Trophoblast cell (in vitro differentiated cells and primary cell): ENCODE data around the gene FREM1.
A peak's percentile ranks its signal among the peaks of the same experiment; 100 is the strongest.

Experiments
- DNase-seq, 2 donors: peaks; one replicate each; pipeline ENCODE4 v3.0.0-alpha.2; 2016
- H2AFZ ChIP-seq: 2 replicates; pipeline ENCODE4 v1.6.1; 2013; ENCODE audit warnings: low read length, moderate library complexity, mild to moderate bottlenecking; ENCODE audit not compliant: insufficient read depth, poor library complexity
- H2AK5ac ChIP-seq: 2 replicates; pipeline ENCODE4 v1.6.1; 2013; ENCODE audit warnings: mild to moderate bottlenecking, low read length
- H2BK120ac ChIP-seq: 2 replicates; pipeline ENCODE4 v1.6.1; 2013; ENCODE audit warnings: low read length, mild to moderate bottlenecking, moderate library complexity; ENCODE audit not compliant: insufficient read depth, poor library complexity
- H2BK12ac ChIP-seq: 2 replicates; pipeline ENCODE4 v1.6.1; 2013; ENCODE audit warnings: mild to moderate bottlenecking, low read length, moderate library complexity
- H2BK5ac ChIP-seq: 2 replicates; pipeline ENCODE4 v1.6.1; 2013; ENCODE audit warnings: low read length, low read depth, moderate library complexity, mild to moderate bottlenecking; ENCODE audit not compliant: poor library complexity
- H3K14ac ChIP-seq: 2 replicates; pipeline ENCODE4 v1.6.1; 2013; ENCODE audit warnings: mild to moderate bottlenecking, low read length
- H3K18ac ChIP-seq: 2 replicates; pipeline ENCODE4 v1.6.1; 2013; ENCODE audit warnings: mild to moderate bottlenecking, low read length
- H3K23ac ChIP-seq: 2 replicates; pipeline ENCODE4 v1.6.1; 2013; ENCODE audit warnings: low read length
- H3K27ac ChIP-seq: 2 replicates; pipeline ENCODE4 v1.5.1; 2013; ENCODE audit warnings: low read depth, mild to moderate bottlenecking, inconsistent platforms, low read length, moderate library complexity
- H3K27me3 ChIP-seq: 2 replicates; pipeline ENCODE4 v1.6.1; 2013; ENCODE audit warnings: inconsistent platforms, mild to moderate bottlenecking, low read length, moderate library complexity; ENCODE audit not compliant: insufficient read depth
- H3K36me3 ChIP-seq, 2 experiments: 1 replicate in 1 of 2; 2 replicates in 1 of 2; pipeline ENCODE4 v1.6.1; 2013; ENCODE audit warnings: low read length in 2 of 2, mild to moderate bottlenecking in 2 of 2, moderate library complexity in 1 of 2; ENCODE audit not compliant: insufficient read depth in 2 of 2, control insufficient read depth in 1 of 2
- H3K4ac ChIP-seq: 2 replicates; pipeline ENCODE4 v1.6.1; 2013; ENCODE audit warnings: low read depth, mild to moderate bottlenecking, low read length, moderate library complexity
- H3K4me1 ChIP-seq, 2 experiments: 1 replicate in 1 of 2; 2 replicates in 1 of 2; pipeline ENCODE4 v1.6.1; 2013; ENCODE audit warnings: low read length in 2 of 2, mild to moderate bottlenecking in 2 of 2, moderate library complexity in 1 of 2; ENCODE audit not compliant: insufficient read depth in 2 of 2, control insufficient read depth in 1 of 2
- H3K4me2 ChIP-seq: 2 replicates; pipeline ENCODE4 v1.6.1; 2013; ENCODE audit warnings: inconsistent platforms, mild to moderate bottlenecking, low read length, moderate library complexity
- H3K4me3 ChIP-seq: 2 replicates; pipeline ENCODE4 v1.5.1; 2013; ENCODE audit warnings: mild to moderate bottlenecking, low read depth, low read length, inconsistent platforms
- H3K79me1 ChIP-seq: one replicate; pipeline ENCODE4 v1.6.1; 2013; ENCODE audit warnings: low read length
- H3K79me2 ChIP-seq: 2 replicates; pipeline ENCODE4 v1.6.1; 2013; ENCODE audit warnings: low read length, mild to moderate bottlenecking; ENCODE audit not compliant: control insufficient read depth, insufficient read depth, poor library complexity
- H3K9ac ChIP-seq: 2 replicates; pipeline ENCODE4 v1.6.1; 2013; ENCODE audit warnings: mild to moderate bottlenecking, low read length
- H3K9me3 ChIP-seq: 2 replicates; pipeline ENCODE4 v1.6.1; 2013; ENCODE audit warnings: low read depth, mild to moderate bottlenecking, control low read depth, inconsistent platforms, low read length; ENCODE audit not compliant: insufficient read depth
- H4K12ac ChIP-seq: 2 replicates; pipeline ENCODE4 v1.6.1; 2013; ENCODE audit warnings: low read depth, mild to moderate bottlenecking, low read length, moderate library complexity
- H4K8ac ChIP-seq: 2 replicates; pipeline ENCODE4 v1.6.1; 2013; ENCODE audit warnings: low read depth, mild to moderate bottlenecking, low read length, moderate library complexity
- H4K91ac ChIP-seq: one replicate; pipeline ENCODE4 v1.6.1; 2013; ENCODE audit warnings: low read depth, mild to moderate bottlenecking, low read length, moderate library complexity
- WGBS: extraction: QIAGEN DNeasy Blood & Tissue Kit; methylation state at CpG from one replicate; pipeline ENCODE4 v1.1.7; 2013; ENCODE audit warnings: missing lambda C conversion rate; ENCODE audit not compliant: insufficient read length, insufficient coverage; ENCODE audit errors: extremely low coverage; 5-methylcytosine and 5-hydroxymethylcytosine counted together

FREM1 gene

GRCh38 chr9:14715102-14715501, 195.1 kb downstream of the FREM1 start:
- Histone ChIP-seq H3K23ac (no peak overlapping the region), H3K79me1 (no peaks in the 10 kb centered on the region), H2BK120ac (no peak overlapping the region), H3K4me1 (no peaks in the 10 kb centered on the region), H3K4ac (no peak overlapping the region), H3K27me3 (no peaks in the 10 kb centered on the region), H3K4me3 (no peak overlapping the region), H4K12ac (no peak overlapping the region), H3K9me3 (no peaks in the 10 kb centered on the region), H3K18ac (no peak overlapping the region), H3K79me2 (no peaks in the 10 kb centered on the region), H2BK12ac (no peak overlapping the region), H3K27ac (no peak overlapping the region), H4K91ac (no peak overlapping the region), H3K4me2 (no peak overlapping the region), H3K14ac (no peak overlapping the region), H3K36me3 (no peaks in the 10 kb centered on the region), H4K8ac (no peak overlapping the region), H2BK5ac (no peak overlapping the region), H3K9ac (no peak overlapping the region), H2AK5ac (no peak overlapping the region), H2AFZ (no peak overlapping the region)
- no peak for DNase-seq
- no CpG with 5 or more reads among the region's 4 CpGs for WGBS

- no peak overlapping the region for H3K23ac ChIP-seq
- H3K4me2 ChIP-seq: no peak overlapping the region
These were observed 197.0 kb downstream of the FREM1 start for GRCh38 chr9:14713187-14713767.

GRCh38 chr9:14710804-14711203, 199.4 kb downstream of the FREM1 start:
- no peak overlapping the region for H3K4me2 ChIP-seq
- no peak overlapping the region for H3K18ac ChIP-seq
- H2BK5ac ChIP-seq: no peak overlapping the region
- peak; percentile 30 to 65 for DNase-seq
- H3K14ac ChIP-seq: no peak overlapping the region
- H2AK5ac ChIP-seq: no peak overlapping the region
- no peak overlapping the region for H2AFZ ChIP-seq
- no peak overlapping the region for H2BK12ac ChIP-seq
- H3K36me3 ChIP-seq: no peaks in the 10 kb centered on the region
- no peak overlapping the region for H3K23ac ChIP-seq
- H3K9me3 ChIP-seq: no peaks in the 10 kb centered on the region
- H3K27ac ChIP-seq: no peak overlapping the region
- H3K79me1 ChIP-seq: no peaks in the 10 kb centered on the region
- H4K91ac ChIP-seq: no peak overlapping the region
- no peaks in the 10 kb centered on the region for H3K79me2 ChIP-seq
- H3K9ac ChIP-seq: no peak overlapping the region
- no peaks in the 10 kb centered on the region for H3K4me1 ChIP-seq
- H4K8ac ChIP-seq: no peak overlapping the region
- H3K4me3 ChIP-seq: no peak overlapping the region
- H3K27me3 ChIP-seq: no peaks in the 10 kb centered on the region
- H4K12ac ChIP-seq: no peak overlapping the region
- H2BK120ac ChIP-seq: no peak overlapping the region
- no peak overlapping the region for H3K4ac ChIP-seq

More at GRCh38 chr9:14713187-14713767, 197.0 kb downstream of the FREM1 start:
- Histone ChIP-seq H3K4me1 (no peaks in the 10 kb centered on the region), H2AFZ (no peak overlapping the region), H3K9ac (no peak overlapping the region), H4K91ac (no peak overlapping the region), H3K79me2 (no peaks in the 10 kb centered on the region), H2BK12ac (no peak overlapping the region), H2AK5ac (no peak overlapping the region), H4K12ac (no peak overlapping the region), H4K8ac (no peak overlapping the region), H3K9me3 (no peaks in the 10 kb centered on the region), H3K27me3 (no peaks in the 10 kb centered on the region), H2BK5ac (no peak overlapping the region), H3K18ac (no peak overlapping the region), H3K79me1 (no peaks in the 10 kb centered on the region), H3K4me3 (no peak overlapping the region), H3K14ac (no peak overlapping the region), H3K27ac (no peak overlapping the region), H2BK120ac (no peak overlapping the region), H3K4ac (no peak overlapping the region), H3K36me3 (no peaks in the 10 kb centered on the region)
- DNase-seq: peak; percentile 19 to 85
- no CpG with 5 or more reads among the region's 3 CpGs for WGBS

DNA sequence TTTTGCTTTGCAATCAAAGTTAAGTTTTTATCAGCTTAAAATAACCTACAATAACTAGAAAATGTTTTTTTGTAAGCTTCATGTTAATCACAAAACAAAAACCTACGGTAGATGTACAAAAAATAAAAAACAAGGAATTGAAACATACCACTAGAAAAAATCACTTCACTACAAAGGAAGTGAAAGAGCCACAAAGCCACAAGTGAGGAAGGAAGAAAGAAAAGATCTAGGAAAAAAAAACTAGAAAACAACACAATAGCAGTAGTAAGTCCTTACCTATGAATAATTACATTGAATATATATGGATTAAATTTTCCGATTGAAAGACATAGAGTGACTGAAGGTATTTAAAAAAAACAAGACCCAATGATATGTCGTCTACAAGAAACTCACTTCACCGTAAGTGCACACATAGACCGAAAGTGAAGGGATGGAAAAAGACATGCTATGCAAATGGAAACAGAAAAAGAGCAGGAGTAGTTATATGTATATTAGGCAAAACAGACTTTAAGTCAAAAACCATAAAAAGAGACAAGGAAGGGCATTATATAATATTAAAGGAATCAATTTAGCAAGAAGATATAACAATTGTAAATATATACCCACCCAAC, 203.6 kb downstream of the FREM1 start:
- Histone ChIP-seq H3K36me3 (no peaks in the 10 kb centered on the region), H3K14ac (no peak overlapping the region), H2BK5ac (no peak overlapping the region), H4K91ac (no peak overlapping the region), H3K9me3 (no peaks in the 10 kb centered on the region), H3K4me3 (no peak overlapping the region), H3K79me2 (no peaks in the 10 kb centered on the region), H2BK12ac (no peak overlapping the region), H3K23ac (no peak overlapping the region), H3K27me3 (no peaks in the 10 kb centered on the region), H3K4me2 (no peak overlapping the region), H3K4me1 (no peaks in the 10 kb centered on the region), H2AFZ (no peak overlapping the region), H2AK5ac (no peak overlapping the region), H2BK120ac (no peak overlapping the region), H4K8ac (no peak overlapping the region), H4K12ac (no peak overlapping the region), H3K18ac (no peak overlapping the region), H3K9ac (no peak overlapping the region), H3K4ac (no peak overlapping the region), H3K27ac (no peak overlapping the region), H3K79me1 (no peaks in the 10 kb centered on the region)
- no CpG with 5 or more reads among the region's 5 CpGs for WGBS
- DNase-seq: no peak
